GM23338 (cell line): ENCODE results near the gene CACHD1.

ENCODE experiments used
- CREB1 ChIP-seq: fragments of 250-450 bp; sonication (Bioruptor Pico); IDR thresholded peaks from 2 replicates; pipeline ENCODE4 v1.5.0; 2020; ENCODE audit warnings: low read depth, mild to moderate bottlenecking, moderate library complexity
- CTCF ChIP-seq, 2 experiments: fragments of 200-600 bp in 1 of 2; sonication (generic) in 1 of 2; conservative IDR thresholded peaks; 2 replicates each; pipeline versions ENCODE4 v1.5.1 to v1.6.1; 2016 to 2017; ENCODE audit warnings: antibody characterized with exemption in 2 of 2, low read depth in 2 of 2, mild to moderate bottlenecking in 2 of 2, moderate library complexity in 1 of 2
- EZH2 ChIP-seq: fragments of 200-600 bp; sonication (generic); IDR thresholded peaks from one replicate; pipeline ENCODE4 v1.8.0; 2017; ENCODE audit warnings: antibody characterized with exemption, mild to moderate bottlenecking, low read depth; ENCODE audit not compliant: unreplicated experiment
- EZH2phosphoT487 ChIP-seq: fragments of 200-600 bp; sonication (generic); IDR thresholded peaks from one replicate; pipeline ENCODE4 v1.8.1; 2018; ENCODE audit warnings: antibody characterized with exemption; ENCODE audit not compliant: unreplicated experiment
- JUNB ChIP-seq: IDR thresholded peaks from one replicate; pipeline ENCODE4 v1.6.1; 2016; ENCODE audit warnings: antibody characterized with exemption; ENCODE audit not compliant: unreplicated experiment
- NANOG ChIP-seq: IDR thresholded peaks from 2 replicates; pipeline ENCODE4 v1.6.1; 2016; ENCODE audit warnings: antibody characterized with exemption, borderline replicate concordance
- POLR2AphosphoS5 ChIP-seq: IDR thresholded peaks from 2 replicates; pipeline ENCODE4 v1.6.1; 2016; ENCODE audit warnings: antibody characterized with exemption, low read depth
- STAT1 ChIP-seq: IDR thresholded peaks from one replicate; pipeline ENCODE4 v1.6.1; 2016; ENCODE audit warnings: antibody characterized with exemption; ENCODE audit not compliant: unreplicated experiment
- ZNF114 ChIP-seq: fragments of 250-450 bp; sonication (Bioruptor Pico); IDR thresholded peaks from 2 replicates; pipeline ENCODE4 v1.5.0; 2020; ENCODE audit warnings: mild to moderate bottlenecking, moderate library complexity
- ZNF331 ChIP-seq: fragments of 250-450 bp; sonication (Bioruptor Pico); IDR thresholded peaks from 2 replicates; pipeline ENCODE4 v1.5.0; 2020; ENCODE audit warnings: low read depth, mild to moderate bottlenecking, moderate library complexity
- TF ChIP-seq, protein P1 (sequence below): IDR thresholded peaks from one replicate; pipeline ENCODE4 v1.6.1; 2018; ENCODE audit warnings: antibody characterized with exemption; ENCODE audit not compliant: unreplicated experiment
- TF ChIP-seq, protein P2 (sequence below): fragments of 250-450 bp; sonication (Bioruptor Pico); IDR thresholded peaks from 2 replicates; pipeline ENCODE4 v1.5.0; 2020; ENCODE audit warnings: mild to moderate bottlenecking, moderate library complexity
- TF ChIP-seq, protein P3 (sequence below): IDR thresholded peaks from 2 replicates; pipeline ENCODE4 v1.6.1; 2016; ENCODE audit warnings: antibody characterized with exemption

- TF ChIP-seq CTCF (conservative IDR thresholded peaks at IDR 0.05; ENCODE audit: low read depth in 2 of 2), result no peak
- TF ChIP-seq, protein P1, sequence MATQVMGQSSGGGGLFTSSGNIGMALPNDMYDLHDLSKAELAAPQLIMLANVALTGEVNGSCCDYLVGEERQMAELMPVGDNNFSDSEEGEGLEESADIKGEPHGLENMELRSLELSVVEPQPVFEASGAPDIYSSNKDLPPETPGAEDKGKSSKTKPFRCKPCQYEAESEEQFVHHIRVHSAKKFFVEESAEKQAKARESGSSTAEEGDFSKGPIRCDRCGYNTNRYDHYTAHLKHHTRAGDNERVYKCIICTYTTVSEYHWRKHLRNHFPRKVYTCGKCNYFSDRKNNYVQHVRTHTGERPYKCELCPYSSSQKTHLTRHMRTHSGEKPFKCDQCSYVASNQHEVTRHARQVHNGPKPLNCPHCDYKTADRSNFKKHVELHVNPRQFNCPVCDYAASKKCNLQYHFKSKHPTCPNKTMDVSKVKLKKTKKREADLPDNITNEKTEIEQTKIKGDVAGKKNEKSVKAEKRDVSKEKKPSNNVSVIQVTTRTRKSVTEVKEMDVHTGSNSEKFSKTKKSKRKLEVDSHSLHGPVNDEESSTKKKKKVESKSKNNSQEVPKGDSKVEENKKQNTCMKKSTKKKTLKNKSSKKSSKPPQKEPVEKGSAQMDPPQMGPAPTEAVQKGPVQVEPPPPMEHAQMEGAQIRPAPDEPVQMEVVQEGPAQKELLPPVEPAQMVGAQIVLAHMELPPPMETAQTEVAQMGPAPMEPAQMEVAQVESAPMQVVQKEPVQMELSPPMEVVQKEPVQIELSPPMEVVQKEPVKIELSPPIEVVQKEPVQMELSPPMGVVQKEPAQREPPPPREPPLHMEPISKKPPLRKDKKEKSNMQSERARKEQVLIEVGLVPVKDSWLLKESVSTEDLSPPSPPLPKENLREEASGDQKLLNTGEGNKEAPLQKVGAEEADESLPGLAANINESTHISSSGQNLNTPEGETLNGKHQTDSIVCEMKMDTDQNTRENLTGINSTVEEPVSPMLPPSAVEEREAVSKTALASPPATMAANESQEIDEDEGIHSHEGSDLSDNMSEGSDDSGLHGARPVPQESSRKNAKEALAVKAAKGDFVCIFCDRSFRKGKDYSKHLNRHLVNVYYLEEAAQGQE, result no peak
- TF ChIP-seq, protein P2, sequence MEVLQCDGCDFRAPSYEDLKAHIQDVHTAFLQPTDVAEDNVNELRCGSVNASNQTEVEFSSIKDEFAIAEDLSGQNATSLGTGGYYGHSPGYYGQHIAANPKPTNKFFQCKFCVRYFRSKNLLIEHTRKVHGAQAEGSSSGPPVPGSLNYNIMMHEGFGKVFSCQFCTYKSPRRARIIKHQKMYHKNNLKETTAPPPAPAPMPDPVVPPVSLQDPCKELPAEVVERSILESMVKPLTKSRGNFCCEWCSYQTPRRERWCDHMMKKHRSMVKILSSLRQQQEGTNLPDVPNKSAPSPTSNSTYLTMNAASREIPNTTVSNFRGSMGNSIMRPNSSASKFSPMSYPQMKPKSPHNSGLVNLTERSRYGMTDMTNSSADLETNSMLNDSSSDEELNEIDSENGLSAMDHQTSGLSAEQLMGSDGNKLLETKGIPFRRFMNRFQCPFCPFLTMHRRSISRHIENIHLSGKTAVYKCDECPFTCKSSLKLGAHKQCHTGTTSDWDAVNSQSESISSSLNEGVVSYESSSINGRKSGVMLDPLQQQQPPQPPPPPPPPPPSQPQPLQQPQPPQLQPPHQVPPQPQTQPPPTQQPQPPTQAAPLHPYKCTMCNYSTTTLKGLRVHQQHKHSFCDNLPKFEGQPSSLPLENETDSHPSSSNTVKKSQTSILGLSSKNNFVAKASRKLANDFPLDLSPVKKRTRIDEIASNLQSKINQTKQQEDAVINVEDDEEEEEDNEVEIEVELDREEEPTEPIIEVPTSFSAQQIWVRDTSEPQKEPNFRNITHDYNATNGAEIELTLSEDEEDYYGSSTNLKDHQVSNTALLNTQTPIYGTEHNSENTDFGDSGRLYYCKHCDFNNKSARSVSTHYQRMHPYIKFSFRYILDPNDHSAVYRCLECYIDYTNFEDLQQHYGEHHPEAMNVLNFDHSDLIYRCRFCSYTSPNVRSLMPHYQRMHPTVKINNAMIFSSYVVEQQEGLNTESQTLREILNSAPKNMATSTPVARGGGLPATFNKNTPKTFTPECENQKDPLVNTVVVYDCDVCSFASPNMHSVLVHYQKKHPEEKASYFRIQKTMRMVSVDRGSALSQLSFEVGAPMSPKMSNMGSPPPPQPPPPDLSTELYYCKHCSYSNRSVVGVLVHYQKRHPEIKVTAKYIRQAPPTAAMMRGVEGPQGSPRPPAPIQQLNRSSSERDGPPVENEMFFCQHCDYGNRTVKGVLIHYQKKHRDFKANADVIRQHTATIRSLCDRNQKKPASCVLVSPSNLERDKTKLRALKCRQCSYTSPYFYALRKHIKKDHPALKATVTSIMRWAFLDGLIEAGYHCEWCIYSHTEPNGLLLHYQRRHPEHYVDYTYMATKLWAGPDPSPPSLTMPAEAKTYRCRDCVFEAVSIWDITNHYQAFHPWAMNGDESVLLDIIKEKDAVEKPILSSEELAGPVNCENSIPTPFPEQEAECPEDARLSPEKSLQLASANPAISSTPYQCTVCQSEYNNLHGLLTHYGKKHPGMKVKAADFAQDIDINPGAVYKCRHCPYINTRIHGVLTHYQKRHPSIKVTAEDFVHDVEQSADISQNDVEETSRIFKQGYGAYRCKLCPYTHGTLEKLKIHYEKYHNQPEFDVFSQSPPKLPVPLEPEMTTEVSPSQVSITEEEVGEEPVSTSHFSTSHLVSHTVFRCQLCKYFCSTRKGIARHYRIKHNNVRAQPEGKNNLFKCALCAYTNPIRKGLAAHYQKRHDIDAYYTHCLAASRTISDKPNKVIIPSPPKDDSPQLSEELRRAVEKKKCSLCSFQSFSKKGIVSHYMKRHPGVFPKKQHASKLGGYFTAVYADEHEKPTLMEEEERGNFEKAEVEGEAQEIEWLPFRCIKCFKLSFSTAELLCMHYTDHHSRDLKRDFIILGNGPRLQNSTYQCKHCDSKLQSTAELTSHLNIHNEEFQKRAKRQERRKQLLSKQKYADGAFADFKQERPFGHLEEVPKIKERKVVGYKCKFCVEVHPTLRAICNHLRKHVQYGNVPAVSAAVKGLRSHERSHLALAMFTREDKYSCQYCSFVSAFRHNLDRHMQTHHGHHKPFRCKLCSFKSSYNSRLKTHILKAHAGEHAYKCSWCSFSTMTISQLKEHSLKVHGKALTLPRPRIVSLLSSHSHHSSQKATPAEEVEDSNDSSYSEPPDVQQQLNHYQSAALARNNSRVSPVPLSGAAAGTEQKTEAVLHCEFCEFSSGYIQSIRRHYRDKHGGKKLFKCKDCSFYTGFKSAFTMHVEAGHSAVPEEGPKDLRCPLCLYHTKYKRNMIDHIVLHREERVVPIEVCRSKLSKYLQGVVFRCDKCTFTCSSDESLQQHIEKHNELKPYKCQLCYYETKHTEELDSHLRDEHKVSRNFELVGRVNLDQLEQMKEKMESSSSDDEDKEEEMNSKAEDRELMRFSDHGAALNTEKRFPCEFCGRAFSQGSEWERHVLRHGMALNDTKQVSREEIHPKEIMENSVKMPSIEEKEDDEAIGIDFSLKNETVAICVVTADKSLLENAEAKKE (CRISPR knock-in tag), result no peak
- TF ChIP-seq JUNB, result no peak
- TF ChIP-seq CREB1 (CRISPR knock-in tag), result no peak
- TF ChIP-seq POLR2AphosphoS5, result no peak
- TF ChIP-seq EZH2, result no peak
- TF ChIP-seq, protein P3, sequence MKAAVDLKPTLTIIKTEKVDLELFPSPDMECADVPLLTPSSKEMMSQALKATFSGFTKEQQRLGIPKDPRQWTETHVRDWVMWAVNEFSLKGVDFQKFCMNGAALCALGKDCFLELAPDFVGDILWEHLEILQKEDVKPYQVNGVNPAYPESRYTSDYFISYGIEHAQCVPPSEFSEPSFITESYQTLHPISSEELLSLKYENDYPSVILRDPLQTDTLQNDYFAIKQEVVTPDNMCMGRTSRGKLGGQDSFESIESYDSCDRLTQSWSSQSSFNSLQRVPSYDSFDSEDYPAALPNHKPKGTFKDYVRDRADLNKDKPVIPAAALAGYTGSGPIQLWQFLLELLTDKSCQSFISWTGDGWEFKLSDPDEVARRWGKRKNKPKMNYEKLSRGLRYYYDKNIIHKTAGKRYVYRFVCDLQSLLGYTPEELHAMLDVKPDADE, result no peak
- no peak for TF ChIP-seq EZH2phosphoT487
- no peak for TF ChIP-seq ZNF331 (CRISPR knock-in tag)
- TF ChIP-seq NANOG, result no peak
- TF ChIP-seq ZNF114 (CRISPR knock-in tag), result no peak
- no peak for TF ChIP-seq STAT1
Measured at GRCh38 chr1:64567426-64568170, 97.7 kb downstream of the CACHD1 start.
